T-cell (primary cell): ENCODE results near the gene GALT. TPM values are rescaled to one million over a fixed set of nuclear protein-coding genes. Genes with fewer than 3 reads are reported as not detected.

Source experiments
- ATAC-seq, 4 experiments: fragments of 200-7000 bp in 3 of 4; fragments of 150-1000 bp in 1 of 4; cut with Tn5 transposase; replicated peaks in 1 of 4; 1 replicate in 3 of 4; 2 replicates in 1 of 4; pipeline ENCODE4 v1.10.0; 2021; ENCODE audit warnings: moderate library complexity in 3 of 4, mild to moderate bottlenecking in 2 of 4, moderate number of reproducible peaks in 1 of 4
- CTCF ChIA-PET, 2 donors: fragments of 300-600 bp; sonication (Branson Sonifier 250); formaldehyde crosslinking; loops; one replicate each; lab custom pipeline; 2022; ENCODE audit warnings: antibody characterized with exemption in 2 of 2; lab: Charles Lee
- POLR2A ChIA-PET, 2 donors: fragments of 300-600 bp; sonication (Branson Sonifier 250); formaldehyde crosslinking; loops; one replicate each; lab custom pipeline; 2022; ENCODE audit warnings: antibody characterized with exemption in 2 of 2; lab: Charles Lee
- DNase-seq, 35 experiments: peaks; one replicate each; pipeline versions ENCODE4 v3.0.0 to v3.0.0-alpha.2; 2013 to 2023
- H3K27ac ChIP-seq: one replicate; pipeline ENCODE4 v1.5.1; 2013; ENCODE audit warnings: low read length
- H3K27me3 ChIP-seq, 2 experiments: replicated peaks in 1 of 2; 1 replicate in 1 of 2; 2 replicates in 1 of 2; pipeline versions ENCODE4 v1.6.1 to v1.7.0; 2013; ENCODE audit warnings: low read length in 1 of 2, mixed read lengths in 1 of 2; ENCODE audit not compliant: control insufficient read depth in 2 of 2, insufficient read depth in 2 of 2; ENCODE audit errors: extremely low read depth in 1 of 2
- H3K36me3 ChIP-seq, 2 donors: 1 replicate in 1 of 2; 2 replicates in 1 of 2; pipeline versions ENCODE4 v1.6.1 to v1.7.0; 2013; ENCODE audit warnings: low read length in 1 of 2; ENCODE audit not compliant: control insufficient read depth in 2 of 2, insufficient read depth in 1 of 2; ENCODE audit errors: extremely low read depth in 1 of 2
- H3K4me1 ChIP-seq, 2 experiments: 1 replicate in 1 of 2; 2 replicates in 1 of 2; pipeline versions ENCODE4 v1.6.1 to v1.7.0; 2013; ENCODE audit warnings: low read length in 2 of 2, mixed read lengths in 1 of 2; ENCODE audit not compliant: insufficient read depth in 2 of 2, control insufficient read depth in 1 of 2; ENCODE audit errors: extremely low read depth in 1 of 2
- H3K4me3 ChIP-seq, 2 donors: 1 replicate in 1 of 2; 2 replicates in 1 of 2; pipeline versions ENCODE4 v1.5.1 to v1.7.0; 2013; ENCODE audit warnings: mild to moderate bottlenecking in 2 of 2, low read length in 1 of 2, moderate library complexity in 1 of 2; ENCODE audit not compliant: control insufficient read depth in 1 of 2; ENCODE audit errors: extremely low read depth in 1 of 2
- H3K9me3 ChIP-seq: 2 replicates; pipeline ENCODE4 v1.7.0; 2013
- H3K27ac Mint-ChIP-seq, 2 donors: one replicate each; pipeline ENCODE4 v1.8.0; 2020 to 2021; ENCODE audit warnings: mild to moderate bottlenecking in 2 of 2, mixed read lengths in 2 of 2
- H3K27me3 Mint-ChIP-seq, 2 donors: one replicate each; pipeline ENCODE4 v1.8.0; 2021 to 2022; ENCODE audit warnings: mixed read lengths in 2 of 2
- H3K36me3 Mint-ChIP-seq: one replicate; pipeline ENCODE4 v1.8.0; 2021; ENCODE audit warnings: mixed read lengths
- H3K4me1 Mint-ChIP-seq, 3 donors: one replicate each; pipeline ENCODE4 v1.8.0; 2020 to 2022; ENCODE audit warnings: mixed read lengths in 3 of 3, mild to moderate bottlenecking in 1 of 3
- H3K4me3 Mint-ChIP-seq, 3 donors: one replicate each; pipeline ENCODE4 v1.8.0; 2020 to 2022; ENCODE audit warnings: mild to moderate bottlenecking in 3 of 3, mixed read lengths in 3 of 3, moderate library complexity in 3 of 3
- H3K9me3 Mint-ChIP-seq, 3 donors: one replicate each; pipeline ENCODE4 v1.8.0; 2020 to 2022; ENCODE audit warnings: mixed read lengths in 3 of 3
- WGBS: methylation state at CpG from one replicate; pipeline ENCODE4 v1.1.5; 2013; ENCODE audit warnings: missing lambda C conversion rate; ENCODE audit not compliant: insufficient coverage; 5-methylcytosine and 5-hydroxymethylcytosine counted together
- total RNA-seq, 35 experiments: library from RNA in 6 of 35; stranded (reverse) in 6 of 35; fragments of 120-200 nt in 1 of 35; gene quantifications; one replicate each; pipeline versions ENCODE4 v1.2.1 to v1.2.4 and lab custom pipeline; 2013 to 2026

The GALT gene
- total RNA-seq, 5 donors from 2014 or later (not counting 1 experiment from before 2014, with no cell fraction given): 177 to 255 (median 215) TPM

DNA sequence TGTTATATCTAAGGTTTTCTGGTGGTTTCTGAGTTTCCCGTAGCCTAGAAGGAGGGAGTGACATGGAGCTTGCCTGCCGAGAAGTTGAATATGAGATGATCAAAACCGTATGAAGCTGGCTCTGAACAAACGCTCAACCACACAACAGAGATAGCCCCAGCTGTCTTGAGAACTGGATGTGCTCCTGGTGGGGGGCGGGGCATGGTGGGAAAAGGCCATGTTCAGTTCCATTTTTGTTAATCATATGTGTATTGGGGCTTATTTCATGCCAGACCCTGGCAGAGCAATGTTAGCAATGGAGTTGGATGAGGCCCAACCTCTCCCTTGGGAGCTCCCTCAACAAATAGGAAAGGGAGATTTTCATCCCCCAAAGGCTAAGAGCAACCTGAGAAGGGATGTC is 39.8 kb downstream of the GALT start:
- WGBS: 100% methylated on average over 2 of the region's 5 CpGs
- H3K27me3 Mint-ChIP-seq: peaks cover 0 to 2% of the 10 kb centered on the region in 2 donors
- Histone ChIP-seq H3K27ac (no peak overlapping the region), H3K4me1 (no peaks in the 10 kb centered on the region), H3K27me3 (peaks cover 0 to 16% of the 10 kb centered on the region in 2 experiments), H3K9me3 (no peaks in the 10 kb centered on the region), H3K36me3 (no peaks in the 10 kb centered on the region), H3K4me3 (no peak overlapping the region)
- no peak overlapping the region for H3K4me3 Mint-ChIP-seq
- POLR2A ChIA-PET: no interaction called here
- DNase-seq (no peak), ATAC-seq (no peak)
- H3K27ac Mint-ChIP-seq: no peak overlapping the region
- H3K36me3 Mint-ChIP-seq: no peaks in the 10 kb centered on the region
- peaks cover 0 to 5% (median 0%) of the 10 kb centered on the region in 3 donors for H3K4me1 Mint-ChIP-seq
- CTCF ChIA-PET: no interaction called here
- no peaks in the 10 kb centered on the region for H3K9me3 Mint-ChIP-seq

DNA sequence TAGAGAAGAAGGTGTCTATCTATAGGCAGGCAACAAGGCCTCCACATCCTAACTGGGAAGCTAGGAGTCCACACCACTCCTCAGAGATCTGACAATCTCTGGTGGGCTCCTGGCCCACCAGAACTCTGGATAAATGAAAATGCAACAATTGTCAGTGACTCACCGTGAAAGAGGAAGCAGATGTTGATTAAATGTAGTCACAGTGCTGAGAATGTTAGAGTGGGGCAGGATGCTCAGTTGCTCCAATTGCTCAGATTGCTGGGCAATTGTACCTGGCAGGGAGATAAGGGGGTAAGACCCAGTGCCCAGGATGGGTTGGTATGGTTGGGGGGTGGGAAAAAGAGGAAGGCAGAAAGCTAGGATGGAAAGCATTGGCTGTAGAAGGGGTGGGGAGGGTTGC is 40.3 kb downstream of the GALT start:
- Histone ChIP-seq H3K4me3 (no peak overlapping the region), H3K9me3 (no peaks in the 10 kb centered on the region), H3K36me3 (no peaks in the 10 kb centered on the region), H3K27ac (no peak overlapping the region), H3K4me1 (no peaks in the 10 kb centered on the region), H3K27me3 (peaks cover 0 to 17% of the 10 kb centered on the region in 2 experiments)
- ChIA-PET POLR2A (no interaction called here), CTCF (no interaction called here)
- DNase-seq: no peak
- Mint-ChIP-seq H3K4me1 (peaks cover 0 to 5% (median 0%) of the 10 kb centered on the region in 3 donors), H3K36me3 (no peaks in the 10 kb centered on the region), H3K27me3 (peaks cover 0 to 5% of the 10 kb centered on the region in 2 donors), H3K4me3 (no peak overlapping the region), H3K9me3 (no peaks in the 10 kb centered on the region), H3K27ac (no peak overlapping the region)
- WGBS: 29% methylated on average over 1 of the region's 1 CpG
- ATAC-seq: no peak

DNA sequence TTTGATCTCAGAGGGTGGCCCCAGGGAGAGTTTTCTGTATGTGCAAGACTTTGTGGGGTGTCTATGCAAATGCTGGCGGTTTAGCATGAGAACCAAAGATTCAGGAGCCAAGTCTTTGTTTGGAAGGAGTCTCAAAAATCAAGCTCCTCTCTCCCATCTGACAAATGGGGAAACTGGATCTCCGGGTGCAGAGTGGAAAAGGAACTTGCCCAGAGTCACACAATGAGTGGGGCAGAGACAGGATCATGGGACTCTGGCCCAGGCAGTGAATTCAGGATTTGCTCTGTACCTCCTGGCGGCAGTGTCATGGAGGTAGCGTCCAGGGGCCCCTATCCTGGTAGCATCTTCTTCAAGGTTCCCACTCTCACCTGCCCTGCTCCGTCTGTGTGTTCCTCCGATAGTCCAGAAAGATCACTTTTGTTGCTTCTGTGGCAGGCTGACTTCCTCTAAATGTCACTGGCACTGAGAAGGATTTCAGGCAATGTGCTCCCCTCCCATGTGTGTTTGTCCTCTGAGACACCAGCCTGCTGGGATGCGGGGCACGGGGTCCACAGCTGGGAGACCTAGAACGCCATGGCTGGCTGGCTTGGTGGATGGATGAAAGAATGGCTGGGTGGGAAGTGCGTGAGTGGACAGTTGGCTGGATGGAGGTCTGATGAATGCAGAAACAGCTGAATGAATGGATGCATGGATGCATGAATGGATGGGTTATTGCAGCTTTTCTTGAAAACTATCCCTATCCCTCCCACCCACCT is 41.0 kb downstream of the GALT start:
- Histone ChIP-seq H3K27ac (no peak overlapping the region), H3K27me3 (peaks cover 0 to 17% of the 10 kb centered on the region in 2 experiments), H3K4me1 (no peaks in the 10 kb centered on the region), H3K9me3 (no peaks in the 10 kb centered on the region), H3K36me3 (no peaks in the 10 kb centered on the region), H3K4me3 (no peak overlapping the region)
- peaks cover 0 to 5% (median 0%) of the 10 kb centered on the region in 3 donors for H3K4me1 Mint-ChIP-seq
- peaks cover 0 to 5% of the 10 kb centered on the region in 2 donors for H3K27me3 Mint-ChIP-seq
- POLR2A ChIA-PET: no interaction called here
- no peak for DNase-seq
- H3K9me3 Mint-ChIP-seq: no peaks in the 10 kb centered on the region
- no peak for ATAC-seq
- CTCF ChIA-PET: interaction anchor here in 1 of 2 donors (0.5 kb wide), 1 partner anchor 400 kb away, joined by 3 read pairs; no protein-coding TSS in a partner anchor
- H3K27ac Mint-ChIP-seq: no peak overlapping the region
- WGBS: 89% methylated on average over 6 of the region's 10 CpGs
- no peak overlapping the region for H3K4me3 Mint-ChIP-seq
- no peaks in the 10 kb centered on the region for H3K36me3 Mint-ChIP-seq

DNA sequence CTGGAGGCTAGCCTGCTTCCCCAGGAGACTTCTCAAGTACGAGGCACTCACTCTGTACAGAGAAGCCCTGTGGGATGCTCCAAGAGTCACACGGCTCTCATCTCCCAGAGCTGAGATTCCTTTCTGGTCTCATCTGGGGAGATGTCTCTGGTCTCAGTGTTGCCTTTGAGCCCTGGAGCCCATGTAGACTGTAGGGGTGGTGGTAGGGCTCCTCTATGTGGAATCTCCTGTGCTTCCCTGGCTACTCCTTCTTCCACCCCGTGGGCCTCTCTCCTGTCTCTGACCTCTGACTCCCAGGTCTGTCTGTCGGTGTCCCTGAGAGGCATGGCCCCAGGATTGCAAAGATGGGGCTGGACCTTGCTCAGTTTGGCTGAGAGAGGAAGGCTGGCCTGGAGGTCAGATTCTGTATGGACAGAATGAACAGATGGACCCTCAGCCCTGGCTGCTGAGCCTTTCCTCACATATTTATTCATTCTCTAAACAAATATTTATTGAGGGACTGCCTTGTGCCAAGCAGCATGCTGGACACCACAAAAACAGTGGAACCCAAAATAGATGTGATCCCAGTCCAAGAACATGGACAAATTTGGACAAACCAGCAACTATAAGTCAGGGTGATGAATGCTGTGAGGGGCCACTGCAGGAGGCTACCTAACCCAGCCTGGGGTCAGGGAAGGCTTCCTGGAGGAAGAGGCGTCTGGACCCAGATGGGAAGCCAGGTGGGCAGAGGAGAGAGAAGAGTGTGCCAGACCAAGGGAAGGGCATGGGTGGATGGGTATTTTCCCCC is 42.0 kb downstream of the GALT start:
- WGBS: 67% methylated on average over 1 of the region's 5 CpGs
- Mint-ChIP-seq H3K9me3 (no peaks in the 10 kb centered on the region), H3K27me3 (peaks cover 0 to 5% of the 10 kb centered on the region in 2 donors), H3K36me3 (no peaks in the 10 kb centered on the region), H3K27ac (no peak overlapping the region), H3K4me3 (no peak overlapping the region), H3K4me1 (peaks cover 0 to 5% (median 0%) of the 10 kb centered on the region in 3 donors)
- Histone ChIP-seq H3K4me3 (no peak overlapping the region), H3K27me3 (peaks cover 0 to 17% of the 10 kb centered on the region in 2 experiments), H3K9me3 (no peaks in the 10 kb centered on the region), H3K36me3 (no peaks in the 10 kb centered on the region), H3K4me1 (no peaks in the 10 kb centered on the region), H3K27ac (no peak overlapping the region)
- POLR2A ChIA-PET: no interaction called here
- DNase-seq (no peak), ATAC-seq (no peak)
- CTCF ChIA-PET: no interaction called here

DNA sequence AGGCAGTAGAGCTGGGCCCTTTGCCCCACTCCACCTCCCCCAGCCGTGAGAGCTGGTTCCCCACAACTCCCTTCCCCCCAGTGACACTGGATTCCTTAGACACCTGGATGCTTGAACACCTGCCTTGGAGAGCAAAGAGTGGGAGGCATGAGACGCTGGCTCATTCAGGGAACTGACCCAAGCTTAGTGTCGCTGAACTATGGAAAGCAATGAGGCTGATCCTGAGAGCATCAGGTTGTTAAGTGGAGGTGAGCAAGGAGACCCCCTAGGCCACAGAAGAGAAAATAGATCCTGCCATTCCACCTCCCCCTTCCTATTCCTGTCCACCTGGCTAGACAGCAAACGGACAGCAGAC is 42.6 kb downstream of the GALT start:
- H3K4me3 ChIP-seq: no peak overlapping the region
- POLR2A ChIA-PET: no interaction called here
- no peaks in the 10 kb centered on the region for H3K9me3 ChIP-seq
- Mint-ChIP-seq H3K9me3 (no peaks in the 10 kb centered on the region), H3K4me1 (peaks cover 0 to 5% (median 0%) of the 10 kb centered on the region in 3 donors), H3K36me3 (no peaks in the 10 kb centered on the region), H3K4me3 (no peak overlapping the region), H3K27ac (no peak overlapping the region), H3K27me3 (peaks cover 0 to 5% of the 10 kb centered on the region in 2 donors)
- ATAC-seq: no peak
- H3K36me3 ChIP-seq: no peaks in the 10 kb centered on the region
- no peaks in the 10 kb centered on the region for H3K4me1 ChIP-seq
- peaks cover 0 to 17% of the 10 kb centered on the region in 2 experiments for H3K27me3 ChIP-seq
- CTCF ChIA-PET: no interaction called here
- no peak overlapping the region for H3K27ac ChIP-seq
- no peak for DNase-seq
- WGBS: no CpG with 5 or more reads among the region's 4 CpGs

DNA sequence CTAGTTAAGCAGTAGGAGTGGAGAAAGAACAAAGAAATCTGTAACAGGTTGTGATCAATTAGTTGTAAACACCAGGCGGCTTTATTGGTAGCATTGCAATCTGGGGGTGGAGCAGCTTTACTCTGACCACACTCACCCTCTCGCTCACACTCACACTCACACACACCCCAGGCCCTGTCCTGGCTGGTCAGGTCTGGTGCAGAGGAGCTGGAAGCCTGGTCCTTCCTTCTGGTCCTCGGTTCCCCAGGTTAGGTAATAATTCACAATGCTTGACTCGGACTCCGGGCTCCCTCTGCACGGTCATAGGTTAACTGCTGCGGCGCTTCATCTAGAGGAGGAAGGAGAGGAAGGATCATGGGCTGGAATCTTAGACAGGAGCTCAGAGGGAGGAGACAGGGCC is 43.0 kb downstream of the GALT start:
- H3K9me3 Mint-ChIP-seq: no peaks in the 10 kb centered on the region
- Histone ChIP-seq H3K36me3 (no peaks in the 10 kb centered on the region), H3K9me3 (no peaks in the 10 kb centered on the region), H3K4me3 (no peak overlapping the region), H3K27ac (no peak overlapping the region), H3K4me1 (no peaks in the 10 kb centered on the region), H3K27me3 (peaks cover 0 to 17% of the 10 kb centered on the region in 2 experiments)
- DNase-seq (no peak), ATAC-seq (no peak)
- WGBS: 89% methylated on average over 6 of the region's 8 CpGs
- ChIA-PET POLR2A (no interaction called here), CTCF (no interaction called here)
- H3K4me1 Mint-ChIP-seq: peaks cover 0 to 5% (median 0%) of the 10 kb centered on the region in 3 donors
- no peak overlapping the region for H3K4me3 Mint-ChIP-seq
- H3K36me3 Mint-ChIP-seq: no peaks in the 10 kb centered on the region
- H3K27me3 Mint-ChIP-seq: peaks cover 0 to 5% of the 10 kb centered on the region in 2 donors
- H3K27ac Mint-ChIP-seq: no peak overlapping the region
